Head of caudate nucleus (tissue), 42 donors: ENCODE results near the gene SLCO3A1.

Source experiments
- DNase-seq, 42 donors: peaks; one replicate each; pipeline versions ENCODE4 v3.0.0 to v3.0.0-alpha.2; 2020 to 2021; ENCODE audit warnings: mixed read lengths in 7 of 42
- intact Hi-C: fragments of 100-400 bp; cut with DNase I; formaldehyde crosslinking; loops from one replicate; pipeline ENCODE4 v1.15.0; 2022

SLCO3A1 gene

GRCh38 chr15:92146511-92147150 is 293.1 kb downstream of the SLCO3A1 start:
- intact Hi-C loops, result no loop called here

DNA sequence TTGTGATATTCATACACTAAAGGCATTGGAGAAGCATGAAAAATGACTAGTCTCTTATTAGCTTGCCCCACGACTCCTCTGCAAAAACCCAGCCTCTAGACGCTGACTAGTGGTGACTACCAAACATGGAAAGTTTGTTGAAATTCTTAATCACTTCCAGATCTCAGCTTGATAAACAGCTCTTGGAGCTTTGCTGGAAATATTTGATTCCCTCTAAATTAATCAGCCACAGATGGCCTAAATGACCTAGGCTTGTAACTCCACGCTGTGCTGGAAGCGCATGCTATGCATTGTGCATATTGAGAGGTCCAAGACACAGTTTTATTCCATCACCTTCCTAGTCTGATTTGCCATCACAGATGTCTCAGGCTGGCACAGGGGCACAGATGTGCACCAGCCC is 295.5 kb downstream of the SLCO3A1 start:
- intact Hi-C loops, result no loop called here
- no peak for DNase-seq

More at GRCh38 chr15:92146511-92147150, 293.1 kb downstream of the SLCO3A1 start:
- DNase-seq, result no peak

DNA sequence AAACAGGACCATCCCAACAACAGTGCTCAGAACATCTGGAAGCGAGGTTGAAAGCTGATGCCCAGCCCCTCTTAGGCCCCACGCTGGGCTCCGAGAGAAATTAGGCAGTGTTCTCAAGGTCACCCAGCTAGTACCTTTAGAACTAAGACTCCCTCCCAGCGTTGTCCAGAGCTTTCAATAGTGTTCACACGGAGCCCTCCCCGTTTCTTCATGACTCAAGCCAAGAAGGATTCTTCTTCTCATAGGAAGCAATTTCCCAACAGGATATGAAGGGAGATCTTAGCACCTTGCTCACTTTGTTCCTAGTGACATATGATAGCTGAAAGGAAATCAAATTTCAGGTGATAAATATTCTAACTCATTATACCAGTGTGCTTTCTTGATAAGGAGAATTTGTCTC is 296.0 kb downstream of the SLCO3A1 start:
- intact Hi-C loops, result no loop called here
- no peak for DNase-seq

DNA sequence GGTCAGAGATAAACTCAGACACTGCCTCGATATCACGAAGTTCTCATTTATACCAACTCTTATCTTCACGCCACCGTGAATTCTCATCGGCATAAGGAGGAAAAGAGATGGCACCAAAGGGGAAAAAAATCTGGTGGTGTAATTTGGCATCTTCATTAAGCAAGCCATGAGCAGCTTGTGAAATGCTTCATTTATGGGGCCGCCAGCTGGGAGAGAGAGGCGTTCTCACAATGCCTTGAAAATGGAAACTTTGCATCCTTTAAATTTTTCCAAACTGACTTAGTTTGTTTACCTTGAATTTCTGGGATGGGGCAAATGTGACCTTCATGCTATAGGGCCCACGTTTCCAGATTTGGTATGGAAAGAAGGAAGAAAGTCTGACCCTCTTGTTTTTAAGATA is 297.7 kb downstream of the SLCO3A1 start:
- DNase-seq, result no peak
- intact Hi-C loops, result no loop called here

DNA sequence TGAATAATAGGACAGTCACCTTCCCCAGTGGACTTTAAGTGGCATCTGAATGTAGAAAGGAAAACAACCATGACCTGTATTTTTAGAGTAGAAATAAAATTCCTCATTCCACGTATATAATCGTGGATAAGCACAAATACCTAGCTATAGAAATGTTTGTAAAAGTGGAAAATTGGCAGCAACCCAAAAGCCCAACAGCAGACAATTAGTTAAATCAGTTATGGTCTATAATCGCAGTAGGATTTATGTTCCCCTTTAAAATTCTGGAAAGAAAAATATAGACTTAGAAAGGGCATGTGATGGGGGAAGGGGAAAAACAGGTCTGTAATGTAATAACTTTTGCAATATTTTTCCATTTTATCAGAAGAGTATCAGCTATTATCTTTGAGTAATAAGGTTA is 298.2 kb downstream of the SLCO3A1 start:
- intact Hi-C loops, result no loop called here
- DNase-seq, result no peak

GRCh38 chr15:92152983-92153382 is 299.5 kb downstream of the SLCO3A1 start:
- intact Hi-C loops, result no loop called here
- DNase-seq, result no peak

DNA sequence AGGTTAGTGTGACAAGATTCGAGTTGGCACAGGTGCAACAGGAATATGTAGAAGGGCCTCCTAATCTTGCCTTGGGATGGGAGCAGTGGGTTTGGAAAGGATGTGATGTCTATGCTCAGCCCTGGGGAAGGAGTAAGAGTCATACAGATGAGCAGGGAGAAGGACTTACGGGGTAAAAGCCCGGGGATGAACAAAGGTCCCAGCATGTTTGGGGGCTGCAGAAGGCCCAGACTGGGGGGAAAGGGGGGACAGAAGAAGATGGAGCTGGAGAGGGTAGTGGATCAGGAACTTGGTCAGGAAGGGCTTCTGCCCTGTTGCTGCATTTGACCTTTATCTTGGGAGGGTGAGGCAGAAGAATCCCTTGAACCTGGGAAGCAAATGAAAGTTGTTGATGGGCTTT is 300.1 kb downstream of the SLCO3A1 start:
- no peak for DNase-seq
- intact Hi-C loops, result no loop called here

DNA sequence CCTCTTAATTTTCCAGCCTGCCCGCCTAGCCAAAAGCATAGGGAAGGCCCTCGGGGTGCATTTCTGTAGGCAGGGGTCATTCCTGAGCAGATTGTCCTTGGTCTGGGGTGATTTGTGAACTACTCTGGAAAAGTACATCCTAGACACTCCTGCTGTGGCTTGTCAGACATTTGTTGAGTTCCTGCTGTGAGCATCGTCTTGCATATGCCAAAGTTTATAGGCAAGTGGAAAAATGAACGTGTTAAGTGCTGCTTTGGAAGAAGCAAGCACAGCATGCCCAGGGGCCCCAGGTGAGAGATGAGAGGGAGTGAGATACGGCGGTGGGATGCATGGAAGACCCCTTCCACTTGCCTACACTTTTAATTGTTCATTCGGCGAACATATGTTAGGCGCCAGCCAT is 302.4 kb downstream of the SLCO3A1 start:
- DNase-seq, result no peak
- intact Hi-C loops, result no loop called here

GRCh38 chr15:92157666-92158298 is 304.3 kb downstream of the SLCO3A1 start:
- intact Hi-C loops, result no loop called here
- DNase-seq, result no peak

- peak in 9 of 42 donors; percentile 7 to 47 (median 20) for DNase-seq
- intact Hi-C loops, result no loop called here
These were observed 304.9 kb downstream of the SLCO3A1 start for GRCh38 chr15:92158426-92158825.

GRCh38 chr15:92159481-92159880 is 306.0 kb downstream of the SLCO3A1 start:
- intact Hi-C loops, result no loop called here
- no peak for DNase-seq

GRCh38 chr15:92159906-92160841 is 306.7 kb downstream of the SLCO3A1 start:
- no peak for DNase-seq
- intact Hi-C loops, result no loop called here

DNA sequence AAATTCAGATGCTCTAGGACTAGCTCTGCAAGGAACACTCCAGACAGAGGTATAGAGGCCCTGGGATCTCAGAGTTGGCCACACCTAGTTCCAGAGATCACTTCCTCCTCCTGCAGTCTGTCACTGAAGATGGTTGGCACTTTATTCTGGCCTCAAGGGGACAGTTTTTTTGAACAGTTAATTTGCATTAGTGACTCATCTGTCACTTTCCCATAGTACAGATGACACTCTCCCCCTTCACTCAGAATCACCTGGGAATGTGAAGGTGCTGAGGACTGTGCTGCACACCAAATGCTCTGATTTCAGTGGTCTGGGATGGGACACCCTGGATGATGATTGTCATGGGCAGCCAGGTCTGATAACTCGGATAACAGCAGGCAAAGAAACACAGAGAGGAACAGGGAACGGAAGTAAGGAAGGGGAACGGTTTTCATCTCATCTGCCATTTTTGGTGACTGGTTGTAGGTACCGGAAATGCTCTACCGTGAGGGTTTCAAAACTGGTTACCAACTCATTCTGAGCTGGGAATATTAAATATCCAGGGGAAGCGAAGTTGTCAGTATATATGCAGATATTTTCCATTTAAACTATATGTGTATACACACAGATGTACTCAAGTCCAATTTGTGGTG is 307.6 kb downstream of the SLCO3A1 start:
- DNase-seq, result no peak
- intact Hi-C loops, result no loop called here

DNA sequence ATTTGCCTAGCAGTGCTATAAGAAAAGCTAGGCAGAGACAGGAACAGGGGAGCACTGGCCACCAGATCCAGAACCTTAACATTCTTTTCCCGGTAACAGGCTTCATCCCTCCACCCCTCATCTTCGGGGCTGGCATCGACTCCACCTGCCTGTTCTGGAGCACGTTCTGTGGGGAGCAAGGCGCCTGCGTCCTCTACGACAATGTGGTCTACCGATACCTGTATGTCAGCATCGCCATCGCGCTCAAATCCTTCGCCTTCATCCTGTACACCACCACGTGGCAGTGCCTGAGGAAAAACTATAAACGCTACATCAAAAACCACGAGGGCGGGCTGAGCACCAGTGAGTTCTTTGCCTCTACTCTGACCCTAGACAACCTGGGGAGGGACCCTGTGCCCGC is 309.1 kb downstream of the SLCO3A1 start:
- intact Hi-C loops, result no loop called here
- DNase-seq, result no peak

GRCh38 chr15:92163641-92164040 is 310.1 kb downstream of the SLCO3A1 start:
- intact Hi-C loops, result no loop called here
- no peak for DNase-seq

- intact Hi-C loops, result no loop called here
- DNase-seq, result peak in 13 of 42 donors; percentile 18 to 65 (median 33)
These were observed 311.0 kb downstream of the SLCO3A1 start for GRCh38 chr15:92164327-92165000.

DNA sequence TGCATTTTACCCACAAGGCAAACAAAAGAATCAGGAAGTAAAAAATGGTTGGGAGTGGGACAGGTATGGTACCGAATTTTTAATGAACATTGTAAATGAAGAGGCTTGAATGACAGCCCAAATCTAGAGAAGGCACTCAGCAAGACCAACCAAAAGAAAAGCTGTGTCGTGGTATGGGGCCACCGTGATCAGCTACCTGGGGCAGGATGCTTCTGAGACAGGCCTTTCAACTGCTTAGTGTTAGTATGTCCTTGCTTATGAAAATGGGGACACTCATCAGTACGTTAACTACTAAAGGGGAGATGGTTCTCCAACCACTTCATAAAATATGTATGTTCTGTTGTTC is 311.5 kb downstream of the SLCO3A1 start:
- intact Hi-C loops, result no loop called here
- no peak for DNase-seq

- intact Hi-C loops, result no loop called here
- DNase-seq, result no peak
These were observed 312.5 kb downstream of the SLCO3A1 start for GRCh38 chr15:92166029-92166428.

DNA sequence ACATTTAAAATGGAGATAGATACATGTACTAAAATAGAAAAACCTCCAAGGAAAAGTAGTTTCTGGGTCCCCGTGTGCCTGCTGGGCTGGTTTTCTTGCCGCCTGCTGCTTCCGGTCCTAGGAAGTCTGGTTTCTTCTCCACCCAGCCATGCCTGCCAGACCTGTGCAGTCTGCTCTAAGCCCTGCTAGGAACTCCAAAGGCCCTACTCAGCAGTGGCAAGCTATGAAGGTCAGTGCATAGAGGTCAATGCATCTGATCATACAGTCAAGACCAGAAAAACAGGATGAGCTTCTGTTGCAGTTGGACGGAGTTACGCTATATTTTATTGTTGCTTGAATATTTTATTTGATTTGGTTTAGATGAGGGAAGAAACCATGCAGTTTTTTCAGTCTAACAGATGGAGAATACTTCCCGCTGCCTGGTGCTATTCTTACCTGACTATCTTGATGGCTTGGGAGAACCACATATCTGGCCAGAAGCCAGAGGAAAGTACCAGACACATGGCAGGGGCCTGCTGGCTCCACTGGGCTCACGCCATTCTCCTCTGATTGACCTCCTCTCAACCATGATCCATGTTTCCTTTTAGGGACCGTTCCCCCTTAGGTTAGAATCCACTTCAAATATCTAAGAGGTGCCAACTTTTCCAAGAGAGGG is 313.4 kb downstream of the SLCO3A1 start:
- intact Hi-C loops, result no loop called here
- no peak for DNase-seq
